ENCODE results near the gene XYLB.
A peak's percentile ranks its signal among the peaks of the same experiment; 100 is the strongest.
"Not testable (repeated sequence)": the region's sequence is repeated elsewhere in the genome, so short reads cannot be mapped to it uniquely, and the experiment has no call there.

The XYLB gene

GRCh38 chr3:38346587-38347410 lies at the start of gene XYLB:
XYLB (plus strand) TSS chr3:38346785; CDS start chr3:38346869, 84 bp downstream.
- Histone ChIP-seq H3K79me2 (ENCODE audit: insufficient read depth, low read length) (peaks cover 4% of the 10 kb centered on the region), H3K27ac (ENCODE audit: low read length) (peak within 1 kb of the TSS; percentile 64)

GRCh38 chr3:38297053-38297452 lies 49.5 kb upstream of the XYLB start:
- ATAC-seq (ENCODE audit: insufficient read depth, low read depth); H3K27me3 ChIP-seq (ENCODE audit: insufficient read depth, low read length, poor library complexity); DNase-seq; H2AFZ ChIP-seq (ENCODE audit: low read depth, low read length); H3K4me1 ChIP-seq (ENCODE audit: insufficient read depth, low read length); H3K9me3 ChIP-seq (ENCODE audit: insufficient read depth, low read length, severe bottlenecking); H3K4me2 ChIP-seq (ENCODE audit: insufficient read depth, low read length); H3K27ac ChIP-seq (ENCODE audit: low read length); H3K79me2 ChIP-seq (ENCODE audit: insufficient read depth, low read length); H3K36me3 ChIP-seq (ENCODE audit: insufficient read depth, low read length); H4K20me1 ChIP-seq (ENCODE audit: insufficient read depth, low read length); H3K9ac ChIP-seq (ENCODE audit: low read depth, low read length); H3K4me3 ChIP-seq (ENCODE audit: low read depth in 1 of 2, low read length in 2 of 2): not testable (repeated sequence)

More at GRCh38 chr3:38346587-38347410, at the start of gene XYLB:
- peaks cover 4% of the 10 kb centered on the region for H3K36me3 ChIP-seq (ENCODE audit: insufficient read depth, low read length)
- peak within 1 kb of the TSS; percentile 96 for H2AFZ ChIP-seq (ENCODE audit: low read depth, low read length)
- H3K27me3 ChIP-seq (ENCODE audit: insufficient read depth, low read length, poor library complexity): no peaks in the 10 kb centered on the region
- ATAC-seq (ENCODE audit: insufficient read depth, low read depth) (peak; percentile 96), DNase-seq (peak; percentile 80)
- TF ChIP-seq EZH2 (IDR thresholded peaks at IDR 0.05; ENCODE audit: borderline replicate concordance, low read depth, low read length, severe bottlenecking) (no peak), CTCF (IDR thresholded peaks at IDR 0.05; ENCODE audit: borderline replicate concordance, extremely low read depth, low read length, poor library complexity, severe bottlenecking) (peak; percentile 84)
- H3K9ac ChIP-seq (ENCODE audit: low read depth, low read length): peak within 1 kb of the TSS; percentile 87
- peak within 1 kb of the TSS; percentile 60 to 85; a peak in 3 of 4 replicates for H3K4me3 ChIP-seq (ENCODE audit: low read depth in 1 of 2, low read length in 2 of 2)
- no peaks in the 10 kb centered on the region for H4K20me1 ChIP-seq (ENCODE audit: insufficient read depth, low read length)
- H3K9me3 ChIP-seq (ENCODE audit: insufficient read depth, low read length, severe bottlenecking): no peaks in the 10 kb centered on the region
- H3K4me1 ChIP-seq (ENCODE audit: insufficient read depth, low read length): peaks cover 34% of the 10 kb centered on the region
- peak within 1 kb of the TSS; percentile 89 for H3K4me2 ChIP-seq (ENCODE audit: insufficient read depth, low read length)

DNA sequence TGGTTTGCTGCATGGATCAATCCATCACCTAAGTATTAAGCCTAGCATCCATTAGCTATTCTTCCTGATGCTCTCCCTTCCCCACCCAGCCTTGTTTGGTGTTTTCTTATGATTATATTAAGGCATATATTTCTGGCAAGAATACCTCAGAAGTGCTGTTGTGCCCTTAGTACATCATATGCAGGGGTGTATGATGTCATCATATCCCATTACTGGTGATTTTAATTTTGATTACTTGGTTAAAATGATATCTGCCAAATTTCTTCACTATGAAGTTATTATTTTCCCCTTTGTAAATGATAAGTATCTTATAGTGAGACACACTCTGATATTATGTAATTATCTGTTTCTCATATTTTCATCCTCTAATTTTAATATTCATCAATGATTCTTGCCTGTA lies 49.0 kb upstream of the XYLB start:
- Histone ChIP-seq H3K9ac (ENCODE audit: low read depth, low read length) (no peak overlapping the region), H3K4me3 (ENCODE audit: low read depth in 1 of 2, low read length in 2 of 2) (no peak overlapping the region), H3K9me3 (ENCODE audit: insufficient read depth, low read length, severe bottlenecking) (no peaks in the 10 kb centered on the region), H4K20me1 (ENCODE audit: insufficient read depth, low read length) (no peaks in the 10 kb centered on the region), H3K27me3 (ENCODE audit: insufficient read depth, low read length, poor library complexity) (no peaks in the 10 kb centered on the region), H3K4me2 (ENCODE audit: insufficient read depth, low read length) (no peak overlapping the region), H3K4me1 (ENCODE audit: insufficient read depth, low read length) (no peaks in the 10 kb centered on the region), H3K79me2 (ENCODE audit: insufficient read depth, low read length) (no peaks in the 10 kb centered on the region), H2AFZ (ENCODE audit: low read depth, low read length) (no peak overlapping the region), H3K27ac (ENCODE audit: low read length) (no peak overlapping the region), H3K36me3 (ENCODE audit: insufficient read depth, low read length) (no peaks in the 10 kb centered on the region)
- DNase-seq (no peak), ATAC-seq (ENCODE audit: insufficient read depth, low read depth) (no peak)
- TF ChIP-seq CTCF (IDR thresholded peaks at IDR 0.05; ENCODE audit: borderline replicate concordance, extremely low read depth, low read length, poor library complexity, severe bottlenecking) (no peak), EZH2 (IDR thresholded peaks at IDR 0.05; ENCODE audit: borderline replicate concordance, low read depth, low read length, severe bottlenecking) (no peak)

- TF ChIP-seq CTCF (IDR thresholded peaks at IDR 0.05; ENCODE audit: borderline replicate concordance, extremely low read depth, low read length, poor library complexity, severe bottlenecking) (peak; percentile 33), EZH2 (IDR thresholded peaks at IDR 0.05; ENCODE audit: borderline replicate concordance, low read depth, low read length, severe bottlenecking) (no peak)
- no peaks in the 10 kb centered on the region for H3K9me3 ChIP-seq (ENCODE audit: insufficient read depth, low read length, severe bottlenecking)
- ATAC-seq (ENCODE audit: insufficient read depth, low read depth) (no peak), DNase-seq (no peak)
- no peaks in the 10 kb centered on the region for H3K36me3 ChIP-seq (ENCODE audit: insufficient read depth, low read length)
- no peak overlapping the region for H3K4me2 ChIP-seq (ENCODE audit: insufficient read depth, low read length)
- no peak overlapping the region for H3K9ac ChIP-seq (ENCODE audit: low read depth, low read length)
- H3K79me2 ChIP-seq (ENCODE audit: insufficient read depth, low read length): no peaks in the 10 kb centered on the region
- no peaks in the 10 kb centered on the region for H3K4me1 ChIP-seq (ENCODE audit: insufficient read depth, low read length)
- no peak overlapping the region for H2AFZ ChIP-seq (ENCODE audit: low read depth, low read length)
- H3K27ac ChIP-seq (ENCODE audit: low read length): no peak overlapping the region
- H3K4me3 ChIP-seq (ENCODE audit: low read depth in 1 of 2, low read length in 2 of 2): no peak overlapping the region
- no peaks in the 10 kb centered on the region for H4K20me1 ChIP-seq (ENCODE audit: insufficient read depth, low read length)
- no peaks in the 10 kb centered on the region for H3K27me3 ChIP-seq (ENCODE audit: insufficient read depth, low read length, poor library complexity)
Measured at GRCh38 chr3:38297947-38298711, 48.5 kb upstream of the XYLB start.

Data from DND-41 (cell line).